Esophagus muscularis mucosa (tissue), 4 donors: ENCODE results near the gene ELP2. TPM values are rescaled to one million over a fixed set of nuclear protein-coding genes. Genes with fewer than 3 reads are reported as not detected.
"Not testable (repeated sequence)": the region's sequence is repeated elsewhere in the genome, so short reads cannot be mapped to it uniquely, and the experiment has no call there.

Source experiments
- DNase-seq: peaks from one replicate; pipeline ENCODE4 v3.0.0-alpha.2; 2017; ENCODE audit errors: extremely low spot score
- H3K27ac ChIP-seq, 4 donors: fragments of 200-600 bp; sonication (generic); replicated peaks in 1 of 4; 1 replicate in 3 of 4; 2 replicates in 1 of 4; pipeline ENCODE4 v1.5.1; 2016 to 2019; ENCODE audit warnings: mild to moderate bottlenecking in 1 of 4
- H3K27me3 ChIP-seq, 4 donors: fragments of 200-600 bp; sonication (generic); one replicate each; pipeline versions ENCODE4 v1.5.1 to v1.6.0; 2016 to 2019
- H3K36me3 ChIP-seq, 4 donors: fragments of 200-600 bp; sonication (generic); one replicate each; pipeline ENCODE4 v1.5.1; 2016 to 2019
- H3K4me1 ChIP-seq, 4 donors: fragments of 200-600 bp; sonication (generic); one replicate each; pipeline ENCODE4 v1.5.1; 2016 to 2019
- H3K4me3 ChIP-seq, 4 donors: fragments of 200-600 bp; sonication (generic); 1 replicate in 2 of 4; 2 replicates in 2 of 4; pipeline ENCODE4 v1.5.1; 2016 to 2019; ENCODE audit warnings: mild to moderate bottlenecking in 4 of 4, moderate library complexity in 1 of 4
- H3K9me3 ChIP-seq, 4 donors: fragments of 200-600 bp; sonication (generic); 1 replicate in 3 of 4; 2 replicates in 1 of 4; pipeline ENCODE4 v1.5.1; 2016 to 2019
- CTCF ChIP-seq, 3 experiments: fragments of 200-600 bp in 2 of 3; fragments of 450-650 bp in 1 of 3; sonication (generic) in 2 of 3; IDR thresholded peaks; one replicate each; pipeline ENCODE4 v1.5.1; 2017 to 2019; ENCODE audit warnings: antibody characterized with exemption in 3 of 3, mild to moderate bottlenecking in 2 of 3, moderate library complexity in 1 of 3
- EP300 ChIP-seq: sonication (generic); formaldehyde crosslinking; IDR thresholded peaks from one replicate; pipeline ENCODE4 v1.6.1; 2017; ENCODE audit warnings: antibody characterized with exemption
- POLR2A ChIP-seq: fragments of 450-650 bp; IDR thresholded peaks from one replicate; pipeline ENCODE4 v1.6.1; 2017; ENCODE audit warnings: antibody characterized with exemption, moderate library complexity, mild to moderate bottlenecking, low read depth
- POLR2AphosphoS5 ChIP-seq, 2 donors: sonication (generic); formaldehyde crosslinking; IDR thresholded peaks; one replicate each; pipeline ENCODE4 v1.6.1; 2017; ENCODE audit warnings: antibody characterized with exemption in 2 of 2
- WGBS: methylation state at CpG from one replicate; pipeline ENCODE4 v1.1.5; 2018; 5-methylcytosine and 5-hydroxymethylcytosine counted together
- intact Hi-C: fragments of 100-400 bp; cut with DNase I; formaldehyde crosslinking; loops from one replicate; pipeline ENCODE4 v1.15.1; 2023
- total RNA-seq, 4 donors: library from RNA; depleted of rRNA; stranded (reverse); fragments of >200 nt; gene quantifications; one replicate each; pipeline versions ENCODE4 v1.1.0 to v1.2.1, GENCODE V29; 2016

Gene ELP2
- total RNA-seq, 4 donors from 2014 or later: 43.4 to 63.1 (median 48.2) TPM

- Histone ChIP-seq H3K27me3 (no peaks in the 10 kb centered on the region), H3K4me3 (no peak overlapping the region), H3K9me3 (no peaks in the 10 kb centered on the region), H3K36me3 (peaks cover 29 to 97% (median 79%) of the 10 kb centered on the region in 4 donors), H3K4me1 (no peaks in the 10 kb centered on the region), H3K27ac (no peak overlapping the region)
- intact Hi-C loops: no loop called here
- DNase-seq: no peak
- TF ChIP-seq CTCF (IDR thresholded peaks at IDR 0.05) (no peak), POLR2A (no peak), POLR2AphosphoS5 (IDR thresholded peaks at IDR 0.05) (no peak), EP300 (no peak)
- 100% methylated on average over 3 of the region's 3 CpGs for WGBS
These were observed 38.1 kb downstream of the ELP2 start for GRCh38 chr18:36167692-36168218.

GRCh38 chr18:36168296-36168695 lies 38.6 kb downstream of the ELP2 start:
- H3K4me3 ChIP-seq, H3K4me1 ChIP-seq, DNase-seq, H3K9me3 ChIP-seq, intact Hi-C loops, H3K27ac ChIP-seq, H3K27me3 ChIP-seq: not testable (repeated sequence)
- H3K36me3 ChIP-seq: peaks cover 33 to 98% (median 83%) of the 10 kb centered on the region in 4 donors
- 87% methylated on average over 3 of the region's 3 CpGs for WGBS

GRCh38 chr18:36169938-36170337 lies 40.2 kb downstream of the ELP2 start:
- no peaks in the 10 kb centered on the region for H3K4me1 ChIP-seq
- peaks cover 45 to 96% (median 87%) of the 10 kb centered on the region in 4 donors for H3K36me3 ChIP-seq
- WGBS: 76% methylated on average over 5 of the region's 5 CpGs
- H3K4me3 ChIP-seq: no peak overlapping the region
- intact Hi-C loops: no loop called here
- no peak overlapping the region for H3K27ac ChIP-seq
- no peaks in the 10 kb centered on the region for H3K27me3 ChIP-seq
- H3K9me3 ChIP-seq: no peaks in the 10 kb centered on the region
- TF ChIP-seq POLR2A (no peak), EP300 (no peak), POLR2AphosphoS5 (IDR thresholded peaks at IDR 0.05) (no peak), CTCF (IDR thresholded peaks at IDR 0.05) (no peak)
- DNase-seq: no peak

GRCh38 chr18:36175481-36175880 lies 45.8 kb downstream of the ELP2 start:
- Histone ChIP-seq H3K36me3 (peaks cover 41 to 68% (median 63%) of the 10 kb centered on the region in 4 donors), H3K27me3 (no peaks in the 10 kb centered on the region), H3K9me3 (no peaks in the 10 kb centered on the region), H3K27ac (no peak overlapping the region), H3K4me1 (peaks cover 0 to 13% (median 12%) of the 10 kb centered on the region in 4 donors), H3K4me3 (no peak overlapping the region)
- intact Hi-C loops: no loop called here
- TF ChIP-seq POLR2AphosphoS5 (IDR thresholded peaks at IDR 0.05) (no peak), CTCF (IDR thresholded peaks at IDR 0.05) (no peak), EP300 (no peak)
- 79% methylated on average over 1 of the region's 1 CpG for WGBS
- DNase-seq: no peak

GRCh38 chr18:36176177-36176584 lies 46.5 kb downstream of the ELP2 start:
- no peaks in the 10 kb centered on the region for H3K9me3 ChIP-seq
- no peak for DNase-seq
- TF ChIP-seq CTCF (IDR thresholded peaks at IDR 0.05) (no peak), POLR2A (no peak), EP300 (no peak), POLR2AphosphoS5 (IDR thresholded peaks at IDR 0.05) (no peak)
- 95% methylated on average over 2 of the region's 2 CpGs for WGBS
- no peak overlapping the region for H3K27ac ChIP-seq
- peaks cover 39 to 61% (median 56%) of the 10 kb centered on the region in 4 donors for H3K36me3 ChIP-seq
- H3K27me3 ChIP-seq: no peaks in the 10 kb centered on the region
- H3K4me3 ChIP-seq: no peak overlapping the region
- intact Hi-C loops: no loop called here
- H3K4me1 ChIP-seq: peaks cover 0 to 20% (median 17%) of the 10 kb centered on the region in 4 donors
